K562 (cell line): ENCODE data around the gene GRAMD4. TPM values are rescaled to one million over a fixed set of nuclear protein-coding genes. Genes with fewer than 3 reads are reported as not detected.

Experiments used
- ATAC-seq: fragments of 200-7000 bp; cut with Tn5 transposase; 3 replicates; pipeline ENCODE4 v1.9.1; 2020; ENCODE audit warnings: moderate library complexity
- BruUV-seq: library from RNA; stranded (reverse); fragments of 400-500 nt; replicated peaks from 2 replicates; lab custom pipeline; 2021; lab: Mats Ljungman, UMichigan
- CTCF ChIA-PET: fragments of 300-600 bp; formaldehyde crosslinking; extraction: SDS; loops from one replicate; lab custom pipeline; 2021; ENCODE audit warnings: low intra/inter-chr PET ratio; lab: Yijun Ruan, JAX
- POLR2A ChIA-PET: fragments of 300-600, 350-650 bp; sonication (Branson Sonifier 250); formaldehyde crosslinking; extraction: SDS; loops from one replicate; lab custom pipeline; 2021; ENCODE audit warnings: antibody characterized with exemption, inconsistent platforms; lab: Yijun Ruan, JAX
- DNase-seq, 4 experiments: peaks; one replicate each; pipeline versions ENCODE4 v3.0.0 to v3.0.0-alpha.2; 2011 to 2018; ENCODE audit warnings: low spot score in 3 of 4, mixed read lengths in 3 of 4; ENCODE audit errors: extremely low read depth in 1 of 4
- FAIRE-seq: peaks from 2 replicates; lab custom pipeline; 2011; peaks lifted over from hg19 to GRCh38; lab: Jason Lieb, UNC
- H2AFZ ChIP-seq: 2 replicates; pipeline ENCODE4 v1.6.0; 2011; ENCODE audit warnings: low read depth, low read length, control low read depth, inconsistent platforms
- H3K27ac ChIP-seq: fragments of 200-600 bp; 3 replicates; pipeline ENCODE4 v1.8.0; 2011; ENCODE audit warnings: low read depth, mild to moderate bottlenecking, control low read depth, inconsistent platforms, low read length, moderate library complexity, mixed read lengths; ENCODE audit errors: extremely low read depth
- H3K27me3 ChIP-seq, 2 experiments: fragments of 300-600 bp in 1 of 2; 2 replicates in 1 of 2; 3 replicates in 1 of 2; pipeline versions ENCODE4 v1.6.0 to v1.8.0; 2011; ENCODE audit warnings: inconsistent platforms in 2 of 2, low read length in 2 of 2, mild to moderate bottlenecking in 1 of 2, mixed read lengths in 1 of 2, moderate library complexity in 1 of 2; ENCODE audit not compliant: control insufficient read depth in 2 of 2, insufficient read depth in 2 of 2
- H3K36me3 ChIP-seq: fragments of 300-600 bp; 3 replicates; pipeline ENCODE4 v1.8.0; 2011; ENCODE audit warnings: mild to moderate bottlenecking, low read length, inconsistent platforms; ENCODE audit not compliant: control insufficient read depth, insufficient read depth
- H3K4me1 ChIP-seq, 2 experiments: fragments of 200-600 bp in 1 of 2; replicated peaks in 1 of 2; 2 replicates in 1 of 2; 3 replicates in 1 of 2; pipeline versions ENCODE4 v1.5.1 to v1.8.0; 2011; ENCODE audit warnings: inconsistent platforms in 2 of 2, low read length in 2 of 2, mild to moderate bottlenecking in 1 of 2, mixed read lengths in 1 of 2, moderate library complexity in 1 of 2; ENCODE audit not compliant: control insufficient read depth in 2 of 2, insufficient read depth in 2 of 2
- H3K4me2 ChIP-seq: 2 replicates; pipeline ENCODE4 v1.6.1; 2011; ENCODE audit warnings: low read length, control low read depth, inconsistent platforms, mixed read lengths; ENCODE audit not compliant: insufficient read depth
- H3K4me3 ChIP-seq: fragments of 200-600 bp; sonication (generic), shearing (Covaris generic); 2 replicates; pipeline ENCODE4 v1.5.1; 2016; ENCODE audit warnings: control low read depth, inconsistent platforms
- H3K79me2 ChIP-seq: fragments of 200-600 bp; 3 replicates; pipeline ENCODE4 v1.8.0; 2011; ENCODE audit warnings: low read length, inconsistent platforms; ENCODE audit not compliant: control insufficient read depth, insufficient read depth
- H3K9ac ChIP-seq, 2 experiments: 2 replicates each; pipeline versions ENCODE4 v1.6.0 to v1.6.1; 2011; ENCODE audit warnings: low read depth in 2 of 2, low read length in 2 of 2, control low read depth in 1 of 2, inconsistent platforms in 1 of 2, mild to moderate bottlenecking in 1 of 2, mixed read lengths in 1 of 2; ENCODE audit not compliant: insufficient read depth in 1 of 2
- H3K9me1 ChIP-seq: one replicate; pipeline ENCODE4 v1.6.0; 2011; ENCODE audit warnings: inconsistent platforms, mild to moderate bottlenecking, low read length, moderate library complexity; ENCODE audit not compliant: control insufficient read depth, insufficient read depth
- H3K9me3 ChIP-seq: replicated peaks from 2 replicates; pipeline ENCODE4 v1.5.1; 2011; ENCODE audit warnings: low read depth, low read length, inconsistent platforms; ENCODE audit not compliant: control insufficient read depth, insufficient read depth
- H4K20me1 ChIP-seq: replicated peaks from 2 replicates; pipeline ENCODE4 v1.6.1; 2011; ENCODE audit warnings: low read length, inconsistent platforms, mixed read lengths; ENCODE audit not compliant: control insufficient read depth, insufficient read depth
- CBX2 ChIP-seq: fragments of 200-600 bp; sonication (generic); IDR thresholded peaks from one replicate; pipeline ENCODE4 v1.6.1; 2012; ENCODE audit warnings: mild to moderate bottlenecking, low read length, inconsistent platforms; ENCODE audit not compliant: insufficient read depth, poor library complexity, severe bottlenecking
- FOS ChIP-seq: IDR thresholded peaks from 3 replicates; pipeline ENCODE4 v1.6.1; 2011; ENCODE audit not compliant: insufficient read length; ENCODE audit errors: extremely low read depth
- NR2C1 ChIP-seq, 2 experiments: fragments of 450-650 bp; IDR thresholded peaks; 2 replicates each; pipeline ENCODE4 v1.6.1; 2017; ENCODE audit warnings: mild to moderate bottlenecking in 2 of 2, antibody characterized with exemption in 1 of 2, inconsistent platforms in 1 of 2, missing compliant biosample characterization in 1 of 2, missing genetic modification characterization in 1 of 2
- WGBS: fragments of 100-300 bp; shearing (Covaris generic); methylation state at CpG from one replicate; pipeline ENCODE4 v1.1.6; 2016; ENCODE audit warnings: low coverage, mixed read lengths; ENCODE audit not compliant: insufficient coverage; ENCODE audit errors: missing lambda C conversion rate; 5-methylcytosine and 5-hydroxymethylcytosine counted together
- in situ Hi-C: fragments of 300-500 bp; cut with MboI; formaldehyde crosslinking; loops from 4 replicates; pipeline ENCODE4 v1.15.0; 2018; ENCODE audit warnings: inconsistent platforms, mixed read lengths
- intact Hi-C: fragments of 100-400 bp; cut with micrococcal nuclease; formaldehyde crosslinking; loops from 2 replicates; pipeline ENCODE4 v1.14.2; 2022
- polyA plus RNA-seq, 8 experiments: library from polyadenylated mRNA; depleted of rRNA in 4 of 8; stranded (reverse) in 5 of 8; unstranded in 3 of 8; fragments of >200 nt; fragmentation: Nextera tagmentation in 2 of 8; fragmentation: Illumina TruSeq in 1 of 8; extraction: Ambion mirVana in 2 of 8; extraction: Trizol in 1 of 8; gene quantifications; 2 replicates each; pipeline versions ENCODE4 v1.2.1 to v1.2.3, GENCODE V29; 2011 to 2014; ENCODE audit warnings: inconsistent platforms in 1 of 8, missing spikeins in 1 of 8
- total RNA-seq, 7 experiments: library from RNA; depleted of rRNA in 6 of 7; stranded (reverse); fragments of >200 nt in 6 of 7; fragmentation: Illumina TruSeq in 2 of 7; extraction: Trizol in 2 of 7; gene quantifications; 2 replicates each; pipeline versions ENCODE4 v1.2.1 to v1.2.3, GENCODE V29; 2011 to 2021; ENCODE audit warnings: low replicate concordance in 1 of 7
- TF ChIP-seq, protein P1 (sequence below): sonication (generic); formaldehyde crosslinking; IDR thresholded peaks from 2 replicates; pipeline ENCODE4 v1.8.1; 2023; ENCODE audit warnings: mild to moderate bottlenecking, missing genetic modification reagents

Gene GRAMD4
- total and polyA plus RNA-seq, 9 of the 15 experiments (the other 6 are each of a cell fraction or from before 2014, with no cell fraction given), result 0.18 to 44.8 (median 18.6) TPM

DNA sequence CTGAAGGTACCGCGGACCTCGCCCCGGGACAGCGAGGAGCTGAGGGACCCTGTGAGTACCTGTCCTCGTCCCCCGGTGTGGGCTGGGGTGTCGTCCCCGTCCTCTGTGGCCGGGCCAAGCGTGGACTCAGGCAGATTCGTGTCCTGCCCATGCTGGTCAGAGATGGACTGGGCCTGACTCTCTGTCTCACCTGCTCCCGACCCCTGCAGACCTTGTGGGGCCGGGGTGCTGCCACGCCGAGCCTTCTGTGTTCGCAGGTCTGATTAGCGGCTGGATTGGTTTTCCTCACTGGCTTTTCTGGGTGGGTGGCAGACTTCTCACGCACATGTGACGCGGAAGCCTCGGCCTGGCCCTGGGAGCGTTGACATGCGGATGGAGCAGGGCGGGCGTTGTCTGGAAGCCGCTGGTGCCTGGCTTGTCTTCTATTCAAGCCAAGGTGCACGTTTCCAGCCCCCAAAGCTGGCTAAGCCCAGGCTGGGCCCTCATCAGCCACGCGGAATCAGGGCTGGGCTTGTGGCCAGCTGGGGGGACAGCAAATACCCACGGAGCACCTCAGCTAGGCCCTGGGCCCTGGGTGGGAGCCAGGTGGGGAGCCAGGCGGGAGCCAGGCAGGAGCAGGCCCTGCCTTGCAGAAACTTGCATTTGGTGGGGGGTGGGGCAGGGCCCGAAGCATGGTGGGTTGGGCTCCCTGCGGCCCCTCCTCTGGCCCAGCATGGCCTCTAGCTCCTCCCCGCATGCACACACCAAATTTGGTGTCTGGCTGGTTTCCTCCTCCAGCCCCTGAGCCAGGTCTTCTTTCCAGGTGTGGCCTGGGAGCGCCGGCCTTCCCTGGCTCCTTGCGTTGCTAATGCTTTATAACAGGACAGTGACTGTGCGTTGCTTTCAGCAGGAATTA, 7.0 kb downstream of the GRAMD4 start:
- Histone ChIP-seq H3K79me2 (peaks cover 19% of the 10 kb centered on the region; the same call in 2 of the 3 replicates), H3K9ac (peak overlapping the region in 1 of 2 experiments; percentile 52; a peak in 1 of 4 replicates), H3K4me3 (no peak overlapping the region), H2AFZ (no peak overlapping the region), H3K27me3 (no peaks in the 10 kb centered on the region), H3K9me1 (peaks cover 3% of the 10 kb centered on the region), H3K4me1 (peaks cover 3 to 42% of the 10 kb centered on the region in 2 experiments; a peak in 4 of 5 replicates), H3K4me2 (no peak overlapping the region), H3K9me3 (no peaks in the 10 kb centered on the region), H4K20me1 (no peaks in the 10 kb centered on the region; the same call in 1 of the 2 replicates), H3K36me3 (peaks cover 14% of the 10 kb centered on the region; the same call in 1 of the 3 replicates), H3K27ac (no peak overlapping the region)
- TF ChIP-seq FOS (no peak), NR2C1 (IDR thresholded peaks at IDR 0.05) (0 out of 2 replicates have a peak, but pooled peaks have one; percentile 3), NR2C1 (tag; IDR thresholded peaks at IDR 0.05) (no peak), CBX2 (no peak)
- TF ChIP-seq, protein P1, sequence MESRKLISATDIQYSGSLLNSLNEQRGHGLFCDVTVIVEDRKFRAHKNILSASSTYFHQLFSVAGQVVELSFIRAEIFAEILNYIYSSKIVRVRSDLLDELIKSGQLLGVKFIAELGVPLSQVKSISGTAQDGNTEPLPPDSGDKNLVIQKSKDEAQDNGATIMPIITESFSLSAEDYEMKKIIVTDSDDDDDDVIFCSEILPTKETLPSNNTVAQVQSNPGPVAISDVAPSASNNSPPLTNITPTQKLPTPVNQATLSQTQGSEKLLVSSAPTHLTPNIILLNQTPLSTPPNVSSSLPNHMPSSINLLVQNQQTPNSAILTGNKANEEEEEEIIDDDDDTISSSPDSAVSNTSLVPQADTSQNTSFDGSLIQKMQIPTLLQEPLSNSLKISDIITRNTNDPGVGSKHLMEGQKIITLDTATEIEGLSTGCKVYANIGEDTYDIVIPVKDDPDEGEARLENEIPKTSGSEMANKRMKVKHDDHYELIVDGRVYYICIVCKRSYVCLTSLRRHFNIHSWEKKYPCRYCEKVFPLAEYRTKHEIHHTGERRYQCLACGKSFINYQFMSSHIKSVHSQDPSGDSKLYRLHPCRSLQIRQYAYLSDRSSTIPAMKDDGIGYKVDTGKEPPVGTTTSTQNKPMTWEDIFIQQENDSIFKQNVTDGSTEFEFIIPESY, result peak; percentile 30; the same call in 1 of the 2 replicates
- in situ Hi-C loops, result no loop called here
- BruUV-seq, result no TSS peak
- ChIA-PET CTCF (no interaction called here), POLR2A (no interaction called here)
- FAIRE-seq, result no peak
- intact Hi-C loops, result no loop called here
- peak; percentile 33 to 52 (median 49) for DNase-seq
- 90% methylated on average over 11 of the region's 39 CpGs for WGBS
- peak; percentile 93 for ATAC-seq
